Activated CD4-positive, alpha-beta T cell treated with anti-CD3 and anti-CD28 coated beads, Interleukin-2, amount 10 ng/mL, durations not matched to agents 7 days and 5 days (primary cell): ENCODE results near the gene SORCS3. TPM values are rescaled to one million over a fixed set of nuclear protein-coding genes. Genes with fewer than 3 reads are reported as not detected.

Source experiments
- CTCF ChIA-PET: fragments of 350-600 bp; sonication (Branson Sonifier 250); formaldehyde crosslinking; loops from one replicate; lab custom pipeline; 2021; ENCODE audit warnings: antibody characterized with exemption; lab: Charles Lee
- POLR2A ChIA-PET: fragments of 350-600 bp; sonication (Branson Sonifier 250); formaldehyde crosslinking; loops from one replicate; lab custom pipeline; 2021; ENCODE audit warnings: antibody characterized with exemption; lab: Charles Lee
- DNase-seq: peaks from one replicate; pipeline ENCODE4 v3.0.0-alpha.2; 2020
- H3K27ac Mint-ChIP-seq: one replicate; pipeline ENCODE4 v1.8.0; 2021; ENCODE audit warnings: mild to moderate bottlenecking, moderate library complexity, mixed read lengths
- H3K27me3 Mint-ChIP-seq: one replicate; pipeline ENCODE4 v1.8.0; 2021; ENCODE audit warnings: mixed read lengths
- H3K36me3 Mint-ChIP-seq: one replicate; pipeline ENCODE4 v1.8.0; 2021; ENCODE audit warnings: low read depth, mixed read lengths
- H3K4me1 Mint-ChIP-seq: one replicate; pipeline ENCODE4 v1.8.0; 2021; ENCODE audit warnings: mixed read lengths
- H3K4me3 Mint-ChIP-seq: one replicate; pipeline ENCODE4 v1.8.0; 2021; ENCODE audit warnings: mild to moderate bottlenecking, moderate library complexity, mixed read lengths
- H3K9me3 Mint-ChIP-seq: one replicate; pipeline ENCODE4 v1.8.0; 2021; ENCODE audit warnings: mixed read lengths
- total RNA-seq, 2 experiments: library from RNA; stranded (reverse); gene quantifications; one replicate each; pipeline ENCODE4 v1.2.3, GENCODE V29; 2021

The SORCS3 gene
- total RNA-seq, 2 experiments from 2014 or later: 0.17 TPM; not detected in 1

GRCh38 chr10:104778371-104778770 lies 137.3 kb downstream of the SORCS3 start:
- no peak overlapping the region for H3K4me3 Mint-ChIP-seq
- H3K36me3 Mint-ChIP-seq: no peaks in the 10 kb centered on the region
- no peaks in the 10 kb centered on the region for H3K4me1 Mint-ChIP-seq
- H3K27ac Mint-ChIP-seq: no peak overlapping the region
- H3K27me3 Mint-ChIP-seq: no peaks in the 10 kb centered on the region
- ChIA-PET POLR2A (no interaction called here), CTCF (no interaction called here)
- DNase-seq: no peak
- no peaks in the 10 kb centered on the region for H3K9me3 Mint-ChIP-seq

GRCh38 chr10:104779701-104780100 lies 138.6 kb downstream of the SORCS3 start:
- H3K9me3 Mint-ChIP-seq: no peaks in the 10 kb centered on the region
- ChIA-PET CTCF (no interaction called here), POLR2A (no interaction called here)
- H3K4me3 Mint-ChIP-seq: no peak overlapping the region
- no peaks in the 10 kb centered on the region for H3K4me1 Mint-ChIP-seq
- DNase-seq: no peak
- no peaks in the 10 kb centered on the region for H3K27me3 Mint-ChIP-seq
- H3K36me3 Mint-ChIP-seq: no peaks in the 10 kb centered on the region
- no peak overlapping the region for H3K27ac Mint-ChIP-seq

- Mint-ChIP-seq H3K36me3 (no peaks in the 10 kb centered on the region), H3K9me3 (no peaks in the 10 kb centered on the region), H3K4me3 (no peak overlapping the region), H3K27ac (no peak overlapping the region), H3K27me3 (no peaks in the 10 kb centered on the region), H3K4me1 (no peaks in the 10 kb centered on the region)
- POLR2A ChIA-PET: no interaction called here
- CTCF ChIA-PET: no interaction called here
- no peak for DNase-seq
Observed at GRCh38 chr10:104780165-104780564, 139.1 kb downstream of the SORCS3 start.

- Mint-ChIP-seq H3K9me3 (no peaks in the 10 kb centered on the region), H3K27ac (no peak overlapping the region), H3K27me3 (no peaks in the 10 kb centered on the region), H3K4me1 (no peaks in the 10 kb centered on the region), H3K4me3 (no peak overlapping the region), H3K36me3 (no peaks in the 10 kb centered on the region)
- POLR2A ChIA-PET: no interaction called here
- DNase-seq: no peak
- CTCF ChIA-PET: no interaction called here
Observed at GRCh38 chr10:104780946-104781595, 140.0 kb downstream of the SORCS3 start.

GRCh38 chr10:104784452-104784851 lies 143.4 kb downstream of the SORCS3 start:
- H3K36me3 Mint-ChIP-seq: no peaks in the 10 kb centered on the region
- no peak overlapping the region for H3K27ac Mint-ChIP-seq
- H3K4me1 Mint-ChIP-seq: no peaks in the 10 kb centered on the region
- ChIA-PET POLR2A (interaction anchor here (0.6 kb wide), 1 partner anchor 117 kb away, joined by 3 read pairs; no protein-coding TSS in a partner anchor), CTCF (no interaction called here)
- no peaks in the 10 kb centered on the region for H3K27me3 Mint-ChIP-seq
- DNase-seq: no peak
- H3K4me3 Mint-ChIP-seq: no peak overlapping the region
- peaks cover 4% of the 10 kb centered on the region for H3K9me3 Mint-ChIP-seq

- Mint-ChIP-seq H3K27ac (no peak overlapping the region), H3K36me3 (no peaks in the 10 kb centered on the region), H3K4me3 (no peak overlapping the region), H3K4me1 (no peaks in the 10 kb centered on the region), H3K9me3 (peaks cover 4% of the 10 kb centered on the region), H3K27me3 (no peaks in the 10 kb centered on the region)
- no peak for DNase-seq
- POLR2A ChIA-PET: no interaction called here
- CTCF ChIA-PET: no interaction called here
Observed at GRCh38 chr10:104791471-104791870, 150.4 kb downstream of the SORCS3 start.

- ChIA-PET CTCF (no interaction called here), POLR2A (no interaction called here)
- H3K27ac Mint-ChIP-seq: no peak overlapping the region
- no peaks in the 10 kb centered on the region for H3K9me3 Mint-ChIP-seq
- no peaks in the 10 kb centered on the region for H3K4me1 Mint-ChIP-seq
- DNase-seq: no peak
- H3K4me3 Mint-ChIP-seq: no peak overlapping the region
- no peaks in the 10 kb centered on the region for H3K36me3 Mint-ChIP-seq
- H3K27me3 Mint-ChIP-seq: no peaks in the 10 kb centered on the region
Observed at GRCh38 chr10:104795411-104795810, 154.3 kb downstream of the SORCS3 start.

GRCh38 chr10:104796823-104797222 lies 155.7 kb downstream of the SORCS3 start:
- CTCF ChIA-PET: no interaction called here
- no peaks in the 10 kb centered on the region for H3K9me3 Mint-ChIP-seq
- H3K4me3 Mint-ChIP-seq: no peak overlapping the region
- no peaks in the 10 kb centered on the region for H3K4me1 Mint-ChIP-seq
- H3K36me3 Mint-ChIP-seq: no peaks in the 10 kb centered on the region
- H3K27ac Mint-ChIP-seq: no peak overlapping the region
- no peak for DNase-seq
- POLR2A ChIA-PET: no interaction called here
- no peaks in the 10 kb centered on the region for H3K27me3 Mint-ChIP-seq

- Mint-ChIP-seq H3K4me3 (no peak overlapping the region), H3K4me1 (no peaks in the 10 kb centered on the region), H3K36me3 (no peaks in the 10 kb centered on the region), H3K9me3 (no peaks in the 10 kb centered on the region), H3K27ac (no peak overlapping the region), H3K27me3 (no peaks in the 10 kb centered on the region)
- ChIA-PET POLR2A (no interaction called here), CTCF (interaction anchor here (1.3 kb wide), 1 partner anchor 42 kb away, joined by 3 read pairs; no protein-coding TSS in a partner anchor)
- no peak for DNase-seq
Observed at GRCh38 chr10:104802941-104803340, 161.9 kb downstream of the SORCS3 start.

- DNase-seq: no peak
- POLR2A ChIA-PET: no interaction called here
- Mint-ChIP-seq H3K4me1 (peaks cover 6% of the 10 kb centered on the region), H3K36me3 (no peaks in the 10 kb centered on the region), H3K27me3 (no peaks in the 10 kb centered on the region), H3K4me3 (no peak overlapping the region), H3K27ac (no peak overlapping the region), H3K9me3 (no peaks in the 10 kb centered on the region)
- CTCF ChIA-PET: no interaction called here
Observed at GRCh38 chr10:104804880-104805279, 163.8 kb downstream of the SORCS3 start.

- no peaks in the 10 kb centered on the region for H3K27me3 Mint-ChIP-seq
- no peak overlapping the region for H3K4me3 Mint-ChIP-seq
- H3K36me3 Mint-ChIP-seq: no peaks in the 10 kb centered on the region
- DNase-seq: no peak
- no peak overlapping the region for H3K27ac Mint-ChIP-seq
- ChIA-PET CTCF (no interaction called here), POLR2A (no interaction called here)
- H3K4me1 Mint-ChIP-seq: peaks cover 6% of the 10 kb centered on the region
- no peaks in the 10 kb centered on the region for H3K9me3 Mint-ChIP-seq
Observed at GRCh38 chr10:104806801-104807200, 165.7 kb downstream of the SORCS3 start.

- H3K36me3 Mint-ChIP-seq: no peaks in the 10 kb centered on the region
- no peak overlapping the region for H3K4me3 Mint-ChIP-seq
- H3K4me1 Mint-ChIP-seq: peaks cover 6% of the 10 kb centered on the region
- no peak overlapping the region for H3K27ac Mint-ChIP-seq
- ChIA-PET CTCF (no interaction called here), POLR2A (no interaction called here)
- H3K27me3 Mint-ChIP-seq: no peaks in the 10 kb centered on the region
- no peak for DNase-seq
- no peaks in the 10 kb centered on the region for H3K9me3 Mint-ChIP-seq
Observed at GRCh38 chr10:104807581-104808310, 166.7 kb downstream of the SORCS3 start.

GRCh38 chr10:104809288-104810090 lies 168.4 kb downstream of the SORCS3 start:
- DNase-seq: no peak
- ChIA-PET CTCF (no interaction called here), POLR2A (no interaction called here)
- Mint-ChIP-seq H3K4me1 (peaks cover 6% of the 10 kb centered on the region), H3K27ac (no peak overlapping the region), H3K9me3 (no peaks in the 10 kb centered on the region), H3K36me3 (no peaks in the 10 kb centered on the region), H3K4me3 (no peak overlapping the region), H3K27me3 (no peaks in the 10 kb centered on the region)
